ENCODE data around the gene QPRT. TPM values are rescaled to one million over a fixed set of nuclear protein-coding genes. Genes with fewer than 3 reads are reported as not detected.
"Not testable (repeated sequence)": the region's sequence is repeated elsewhere in the genome, so short reads cannot be mapped to it uniquely, and the experiment has no call there.

Gene QPRT
- total and polyA plus RNA-seq, 2 donors (not counting 1 experiment from before 2014, with no cell fraction given), result 0.06 to 0.22 TPM

DNA sequence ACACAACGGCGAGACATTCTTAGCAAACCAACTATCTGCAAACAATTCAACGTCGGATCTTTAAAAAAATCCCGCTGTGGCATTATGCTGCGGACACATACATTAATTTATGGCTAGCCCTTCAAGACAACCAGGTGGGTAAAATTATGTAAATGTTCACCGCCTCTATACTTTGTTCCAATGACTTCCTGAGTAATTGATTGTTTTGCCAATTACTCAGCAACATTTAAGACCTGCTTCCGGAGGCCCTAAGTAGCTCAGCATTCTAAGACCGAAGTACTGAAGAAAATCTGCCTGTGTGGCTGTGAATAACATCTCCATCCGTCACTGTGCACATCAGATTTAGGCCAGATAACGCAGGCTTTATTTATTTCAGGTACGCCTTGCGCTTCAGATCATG lies 23.3 kb downstream of the QPRT start:
- H3K9me3 Mint-ChIP-seq (ENCODE audit: insufficient read depth), result peaks cover 3% of the 10 kb centered on the region
- CTCF ChIA-PET, result interaction anchor here (0.5 to 6.1 kb wide), 18 partner anchors 9 to 330 kb away, joined by 3 to 100 read pairs (median 24); partner anchors contain the start of genes KIF22, MAZ, MVP and PAGR1
- H4K20me1 ChIP-seq (ENCODE audit: control insufficient read depth, insufficient read depth, low read length, poor library complexity, severe bottlenecking), result no peaks in the 10 kb centered on the region
- peak overlapping the region; percentile 83 for H3K4me2 ChIP-seq (replicated peaks; ENCODE audit: low read depth, low read length, poor library complexity, severe bottlenecking)
- peak overlapping the region; percentile 90 for H3K27ac Mint-ChIP-seq
- H3K27me3 Mint-ChIP-seq, result no peaks in the 10 kb centered on the region
- no peaks in the 10 kb centered on the region for H3K27me3 ChIP-seq (replicated peaks in 1 of 4; ENCODE audit: control extremely low read depth in 1 of 4, control insufficient read depth in 3 of 4, insufficient read depth in 4 of 4, low read length in 3 of 4)
- peaks cover 24 to 33% of the 10 kb centered on the region in 2 donors for H3K4me1 ChIP-seq (ENCODE audit: control insufficient read depth in 2 of 2, insufficient read depth in 2 of 2, low read length in 2 of 2)
- H3K27ac ChIP-seq (ENCODE audit: low read length in 2 of 2), result peak overlapping the region; percentile 65 to 76
- TF ChIP-seq, protein P1, sequence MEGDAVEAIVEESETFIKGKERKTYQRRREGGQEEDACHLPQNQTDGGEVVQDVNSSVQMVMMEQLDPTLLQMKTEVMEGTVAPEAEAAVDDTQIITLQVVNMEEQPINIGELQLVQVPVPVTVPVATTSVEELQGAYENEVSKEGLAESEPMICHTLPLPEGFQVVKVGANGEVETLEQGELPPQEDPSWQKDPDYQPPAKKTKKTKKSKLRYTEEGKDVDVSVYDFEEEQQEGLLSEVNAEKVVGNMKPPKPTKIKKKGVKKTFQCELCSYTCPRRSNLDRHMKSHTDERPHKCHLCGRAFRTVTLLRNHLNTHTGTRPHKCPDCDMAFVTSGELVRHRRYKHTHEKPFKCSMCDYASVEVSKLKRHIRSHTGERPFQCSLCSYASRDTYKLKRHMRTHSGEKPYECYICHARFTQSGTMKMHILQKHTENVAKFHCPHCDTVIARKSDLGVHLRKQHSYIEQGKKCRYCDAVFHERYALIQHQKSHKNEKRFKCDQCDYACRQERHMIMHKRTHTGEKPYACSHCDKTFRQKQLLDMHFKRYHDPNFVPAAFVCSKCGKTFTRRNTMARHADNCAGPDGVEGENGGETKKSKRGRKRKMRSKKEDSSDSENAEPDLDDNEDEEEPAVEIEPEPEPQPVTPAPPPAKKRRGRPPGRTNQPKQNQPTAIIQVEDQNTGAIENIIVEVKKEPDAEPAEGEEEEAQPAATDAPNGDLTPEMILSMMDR (IDR thresholded peaks at IDR 0.05), result no peak
- TF ChIP-seq EZH2 (IDR thresholded peaks at IDR 0.05; ENCODE audit: borderline replicate concordance, insufficient read depth, low read depth, low read length, poor library complexity, severe bottlenecking), result no peak
- no peaks in the 10 kb centered on the region for H3K79me2 ChIP-seq (ENCODE audit: control insufficient read depth, insufficient read depth, low read length)
- peak overlapping the region; percentile 54 for H3K9ac ChIP-seq (ENCODE audit: low read length)
- H3K4me1 Mint-ChIP-seq, result peaks cover 30% of the 10 kb centered on the region
- H3K4me3 Mint-ChIP-seq, result peak overlapping the region; percentile 81
- no peak for DNase-seq
- intact Hi-C loops (cut with micrococcal nuclease), result loop anchor here (2.0 to 5.0 kb wide), 4 partner anchors 50 to 225 kb away; partner anchors contain the start of genes KCTD13, KIF22 and MAZ
- peak overlapping the region in 4 of 5 experiments; percentile 3 to 65 (median 22) for H3K4me3 ChIP-seq (ENCODE audit: control extremely low read depth in 1 of 5, extremely low read depth in 1 of 5, insufficient read depth in 1 of 5, low read depth in 2 of 5, low read length in 4 of 5)
- peak; percentile 39 for ATAC-seq (ENCODE audit: low read depth)
- peak overlapping the region; percentile 42 for H2AFZ ChIP-seq (ENCODE audit: insufficient read depth, low read depth, low read length, poor library complexity, severe bottlenecking)
- peaks cover 0 to 38% (median 10%) of the 10 kb centered on the region in 3 donors for H3K9me3 ChIP-seq (ENCODE audit: control extremely low read depth in 1 of 3, control insufficient read depth in 2 of 3, insufficient read depth in 1 of 3, low read length in 2 of 3)
- POLR2A ChIA-PET, result interaction anchor here (0.6 to 2.8 kb wide), 9 partner anchors 15 to 146 kb away, joined by 3 to 18 read pairs (median 4); partner anchors contain the start of genes C16orf54, KIF22, MAZ and PAGR1
- WGBS (ENCODE audit: insufficient coverage), result 3% methylated on average over 6 of the region's 13 CpGs
- no peaks in the 10 kb centered on the region for H3K36me3 ChIP-seq (replicated peaks in 1 of 2; ENCODE audit: control extremely low read depth in 1 of 2, control insufficient read depth in 1 of 2, extremely low read depth in 1 of 2, insufficient read depth in 2 of 2, low read length in 1 of 2)

DNA sequence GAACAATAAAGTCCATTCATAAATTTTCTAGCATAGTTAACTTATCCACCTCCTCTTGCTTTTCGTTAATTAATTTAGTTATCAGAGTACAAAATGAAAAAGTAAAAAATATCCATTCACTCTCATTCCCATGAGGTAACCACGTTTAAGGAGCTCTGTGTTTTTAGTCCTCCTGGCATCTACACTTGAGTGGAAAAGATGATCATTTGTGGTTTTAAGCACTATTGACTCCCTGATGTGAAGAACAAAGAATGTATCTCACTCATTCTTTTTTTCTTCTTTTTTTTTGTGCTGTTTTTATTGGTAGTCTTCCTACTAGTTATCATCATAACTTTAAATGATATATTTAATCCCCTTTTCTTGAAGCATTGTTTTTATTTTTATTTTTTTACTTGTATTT lies 26.1 kb downstream of the QPRT start:
- no peak overlapping the region for H3K27ac Mint-ChIP-seq
- no peak overlapping the region for H3K4me3 ChIP-seq (ENCODE audit: control extremely low read depth in 1 of 5, extremely low read depth in 1 of 5, insufficient read depth in 1 of 5, low read depth in 2 of 5, low read length in 4 of 5)
- H3K79me2 ChIP-seq (ENCODE audit: control insufficient read depth, insufficient read depth, low read length), result no peaks in the 10 kb centered on the region
- H3K27ac ChIP-seq (ENCODE audit: low read length in 2 of 2), result no peak overlapping the region
- peaks cover 0 to 20% (median 10%) of the 10 kb centered on the region in 3 donors for H3K9me3 ChIP-seq (ENCODE audit: control extremely low read depth in 1 of 3, control insufficient read depth in 2 of 3, insufficient read depth in 1 of 3, low read length in 2 of 3)
- no peak overlapping the region for H3K9ac ChIP-seq (ENCODE audit: low read length)
- CTCF ChIA-PET, result interaction anchor here (1.1 kb wide), 1 partner anchor 116 kb away, joined by 3 read pairs; the partner anchor contains the start of gene MVP
- no peak overlapping the region for H3K4me2 ChIP-seq (replicated peaks; ENCODE audit: low read depth, low read length, poor library complexity, severe bottlenecking)
- no peak overlapping the region for H2AFZ ChIP-seq (ENCODE audit: insufficient read depth, low read depth, low read length, poor library complexity, severe bottlenecking)
- WGBS (ENCODE audit: insufficient coverage), result no CpG with 5 or more reads among the region's 2 CpGs
- no peaks in the 10 kb centered on the region for H4K20me1 ChIP-seq (ENCODE audit: control insufficient read depth, insufficient read depth, low read length, poor library complexity, severe bottlenecking)
- H3K4me3 Mint-ChIP-seq, result no peak overlapping the region
- H3K9me3 Mint-ChIP-seq (ENCODE audit: insufficient read depth), result no peaks in the 10 kb centered on the region
- H3K36me3 ChIP-seq (replicated peaks in 1 of 2; ENCODE audit: control extremely low read depth in 1 of 2, control insufficient read depth in 1 of 2, extremely low read depth in 1 of 2, insufficient read depth in 2 of 2, low read length in 1 of 2), result no peaks in the 10 kb centered on the region
- DNase-seq, result no peak
- ATAC-seq (ENCODE audit: low read depth), result no peak
- H3K27me3 ChIP-seq (replicated peaks in 1 of 4; ENCODE audit: control extremely low read depth in 1 of 4, control insufficient read depth in 3 of 4, insufficient read depth in 4 of 4, low read length in 3 of 4), result no peaks in the 10 kb centered on the region
- TF ChIP-seq, protein P1 (IDR thresholded peaks at IDR 0.05), result no peak
- TF ChIP-seq EZH2 (IDR thresholded peaks at IDR 0.05; ENCODE audit: borderline replicate concordance, insufficient read depth, low read depth, low read length, poor library complexity, severe bottlenecking), result no peak
- intact Hi-C loops (cut with micrococcal nuclease), result no loop called here
- POLR2A ChIA-PET, result interaction anchor here (0.7 kb wide), 1 partner anchor 61 kb away, joined by 4 read pairs; no protein-coding TSS in a partner anchor
- peaks cover 36 to 42% of the 10 kb centered on the region in 2 donors for H3K4me1 ChIP-seq (ENCODE audit: control insufficient read depth in 2 of 2, insufficient read depth in 2 of 2, low read length in 2 of 2)
- peaks cover 5% of the 10 kb centered on the region for H3K27me3 Mint-ChIP-seq
- peaks cover 39% of the 10 kb centered on the region for H3K4me1 Mint-ChIP-seq

DNA sequence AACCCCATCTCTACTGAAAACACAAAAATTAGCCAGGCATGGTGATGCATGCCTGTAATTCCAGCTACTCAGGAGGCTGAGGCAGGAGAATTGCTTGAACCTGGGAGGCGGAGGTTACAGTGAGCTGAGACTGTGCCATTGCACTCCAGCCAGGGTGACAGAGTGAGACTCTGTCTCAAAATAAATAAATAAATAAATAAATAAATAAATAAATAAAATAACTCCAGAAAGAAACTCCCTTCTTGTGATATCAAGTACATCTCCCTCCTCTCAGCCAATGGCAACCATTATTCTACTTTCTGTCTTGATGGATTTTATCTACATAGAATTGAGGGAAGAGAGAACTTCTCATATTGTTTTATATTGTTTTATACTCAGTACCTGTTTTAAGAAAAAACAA lies 28.2 kb downstream of the QPRT start:
- H3K27me3 Mint-ChIP-seq; H3K27ac ChIP-seq (ENCODE audit: low read length in 2 of 2); H4K20me1 ChIP-seq (ENCODE audit: control insufficient read depth, insufficient read depth, low read length, poor library complexity, severe bottlenecking); CTCF ChIA-PET; H3K27ac Mint-ChIP-seq; ATAC-seq (ENCODE audit: low read depth); H3K4me3 ChIP-seq (ENCODE audit: control extremely low read depth in 1 of 5, extremely low read depth in 1 of 5, insufficient read depth in 1 of 5, low read depth in 2 of 5, low read length in 4 of 5); H3K9me3 Mint-ChIP-seq (ENCODE audit: insufficient read depth); H3K9ac ChIP-seq (ENCODE audit: low read length); H3K4me3 Mint-ChIP-seq; H3K27me3 ChIP-seq (replicated peaks in 1 of 4; ENCODE audit: control extremely low read depth in 1 of 4, control insufficient read depth in 3 of 4, insufficient read depth in 4 of 4, low read length in 3 of 4); intact Hi-C loops (cut with micrococcal nuclease); H3K36me3 ChIP-seq (replicated peaks in 1 of 2; ENCODE audit: control extremely low read depth in 1 of 2, control insufficient read depth in 1 of 2, extremely low read depth in 1 of 2, insufficient read depth in 2 of 2, low read length in 1 of 2); H3K4me2 ChIP-seq (replicated peaks; ENCODE audit: low read depth, low read length, poor library complexity, severe bottlenecking); H3K79me2 ChIP-seq (ENCODE audit: control insufficient read depth, insufficient read depth, low read length); H3K9me3 ChIP-seq (ENCODE audit: control extremely low read depth in 1 of 3, control insufficient read depth in 2 of 3, insufficient read depth in 1 of 3, low read length in 2 of 3); H2AFZ ChIP-seq (ENCODE audit: insufficient read depth, low read depth, low read length, poor library complexity, severe bottlenecking); DNase-seq: not testable (repeated sequence)
- POLR2A ChIA-PET, result interaction anchor here (0.6 kb wide), 1 partner anchor 414 kb away, joined by 5 read pairs; no protein-coding TSS in a partner anchor
- peaks cover 34% of the 10 kb centered on the region for H3K4me1 Mint-ChIP-seq
- WGBS (ENCODE audit: insufficient coverage), result no CpG with 5 or more reads among the region's 1 CpG
- H3K4me1 ChIP-seq (ENCODE audit: control insufficient read depth in 2 of 2, insufficient read depth in 2 of 2, low read length in 2 of 2), result peaks cover 34 to 36% of the 10 kb centered on the region in 2 donors

All from B cell (primary cell).